ENCODE measurements around the gene EBNA1BP2. TPM values are rescaled to one million over a fixed set of nuclear protein-coding genes. Genes with fewer than 3 reads are reported as not detected.

EBNA1BP2 gene
- total and polyA plus RNA-seq, 2 donors (not counting 1 experiment from before 2014, with no cell fraction given) = 10.1 to 27.4 TPM

GRCh38 chr1:43203859-43204258 lies 31.8 kb upstream of the EBNA1BP2 start:
- Histone ChIP-seq H3K27me3 (replicated peaks in 1 of 4; ENCODE audit: control extremely low read depth in 1 of 4, control insufficient read depth in 3 of 4, insufficient read depth in 4 of 4, low read length in 3 of 4) (no peaks in the 10 kb centered on the region), H4K20me1 (ENCODE audit: control insufficient read depth, insufficient read depth, low read length, poor library complexity, severe bottlenecking) (no peaks in the 10 kb centered on the region), H3K79me2 (ENCODE audit: control insufficient read depth, insufficient read depth, low read length) (no peaks in the 10 kb centered on the region), H3K9me3 (ENCODE audit: control extremely low read depth in 1 of 3, control insufficient read depth in 2 of 3, insufficient read depth in 1 of 3, low read length in 2 of 3) (peaks cover 0 to 2% (median 0%) of the 10 kb centered on the region in 3 donors), H3K4me3 (ENCODE audit: control extremely low read depth in 1 of 5, extremely low read depth in 1 of 5, insufficient read depth in 1 of 5, low read depth in 2 of 5, low read length in 4 of 5) (no peak overlapping the region), H2AFZ (ENCODE audit: insufficient read depth, low read depth, low read length, poor library complexity, severe bottlenecking) (no peak overlapping the region), H3K9ac (ENCODE audit: low read length) (no peak overlapping the region), H3K27ac (ENCODE audit: low read length in 2 of 2) (no peak overlapping the region), H3K4me1 (ENCODE audit: control insufficient read depth in 2 of 2, insufficient read depth in 2 of 2, low read length in 2 of 2) (peaks cover 0 to 4% of the 10 kb centered on the region in 2 donors), H3K4me2 (replicated peaks; ENCODE audit: low read depth, low read length, poor library complexity, severe bottlenecking) (no peak overlapping the region), H3K36me3 (replicated peaks in 1 of 2; ENCODE audit: control extremely low read depth in 1 of 2, control insufficient read depth in 1 of 2, extremely low read depth in 1 of 2, insufficient read depth in 2 of 2, low read length in 1 of 2) (no peaks in the 10 kb centered on the region)
- Mint-ChIP-seq H3K27ac (no peak overlapping the region), H3K27me3 (no peaks in the 10 kb centered on the region), H3K4me1 (peaks cover 2% of the 10 kb centered on the region), H3K4me3 (no peak overlapping the region), H3K9me3 (ENCODE audit: insufficient read depth) (peaks cover 2% of the 10 kb centered on the region)
- intact Hi-C loops (cut with micrococcal nuclease) = no loop called here
- no CpG with 5 or more reads among the region's 3 CpGs for whole genome bisulfite sequencing (ENCODE audit: insufficient coverage)
- ChIA-PET POLR2A (no interaction called here), CTCF (no interaction called here)
- no peak for DNase-seq
- TF ChIP-seq, protein P1, sequence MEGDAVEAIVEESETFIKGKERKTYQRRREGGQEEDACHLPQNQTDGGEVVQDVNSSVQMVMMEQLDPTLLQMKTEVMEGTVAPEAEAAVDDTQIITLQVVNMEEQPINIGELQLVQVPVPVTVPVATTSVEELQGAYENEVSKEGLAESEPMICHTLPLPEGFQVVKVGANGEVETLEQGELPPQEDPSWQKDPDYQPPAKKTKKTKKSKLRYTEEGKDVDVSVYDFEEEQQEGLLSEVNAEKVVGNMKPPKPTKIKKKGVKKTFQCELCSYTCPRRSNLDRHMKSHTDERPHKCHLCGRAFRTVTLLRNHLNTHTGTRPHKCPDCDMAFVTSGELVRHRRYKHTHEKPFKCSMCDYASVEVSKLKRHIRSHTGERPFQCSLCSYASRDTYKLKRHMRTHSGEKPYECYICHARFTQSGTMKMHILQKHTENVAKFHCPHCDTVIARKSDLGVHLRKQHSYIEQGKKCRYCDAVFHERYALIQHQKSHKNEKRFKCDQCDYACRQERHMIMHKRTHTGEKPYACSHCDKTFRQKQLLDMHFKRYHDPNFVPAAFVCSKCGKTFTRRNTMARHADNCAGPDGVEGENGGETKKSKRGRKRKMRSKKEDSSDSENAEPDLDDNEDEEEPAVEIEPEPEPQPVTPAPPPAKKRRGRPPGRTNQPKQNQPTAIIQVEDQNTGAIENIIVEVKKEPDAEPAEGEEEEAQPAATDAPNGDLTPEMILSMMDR (IDR thresholded peaks at IDR 0.05) = no peak
- no peak for TF ChIP-seq EZH2 (IDR thresholded peaks at IDR 0.05; ENCODE audit: borderline replicate concordance, insufficient read depth, low read depth, low read length, poor library complexity, severe bottlenecking)
- no peak for ATAC-seq (ENCODE audit: low read depth)

GRCh38 chr1:43199093-43199726 lies 27.1 kb upstream of the EBNA1BP2 start:
- H4K20me1 ChIP-seq (ENCODE audit: control insufficient read depth, insufficient read depth, low read length, poor library complexity, severe bottlenecking) = no peaks in the 10 kb centered on the region
- no peaks in the 10 kb centered on the region for H3K4me1 Mint-ChIP-seq
- WGBS (ENCODE audit: insufficient coverage) = 68% methylated on average over 8 of the region's 8 CpGs
- H3K27ac Mint-ChIP-seq = no peak overlapping the region
- no peaks in the 10 kb centered on the region for H3K4me1 ChIP-seq (ENCODE audit: control insufficient read depth in 2 of 2, insufficient read depth in 2 of 2, low read length in 2 of 2)
- DNase-seq (no peak), ATAC-seq (ENCODE audit: low read depth) (no peak)
- no peaks in the 10 kb centered on the region for H3K36me3 ChIP-seq (replicated peaks in 1 of 2; ENCODE audit: control extremely low read depth in 1 of 2, control insufficient read depth in 1 of 2, extremely low read depth in 1 of 2, insufficient read depth in 2 of 2, low read length in 1 of 2)
- no peak overlapping the region for H3K9ac ChIP-seq (ENCODE audit: low read length)
- ChIA-PET POLR2A (no interaction called here), CTCF (no interaction called here)
- H3K4me2 ChIP-seq (replicated peaks; ENCODE audit: low read depth, low read length, poor library complexity, severe bottlenecking) = no peak overlapping the region
- H3K9me3 Mint-ChIP-seq (ENCODE audit: insufficient read depth) = peaks cover 2% of the 10 kb centered on the region
- no peak overlapping the region for H3K27ac ChIP-seq (ENCODE audit: low read length in 2 of 2)
- no peaks in the 10 kb centered on the region for H3K79me2 ChIP-seq (ENCODE audit: control insufficient read depth, insufficient read depth, low read length)
- H3K4me3 ChIP-seq (ENCODE audit: control extremely low read depth in 1 of 5, extremely low read depth in 1 of 5, insufficient read depth in 1 of 5, low read depth in 2 of 5, low read length in 4 of 5) = no peak overlapping the region
- H3K27me3 ChIP-seq (replicated peaks in 1 of 4; ENCODE audit: control extremely low read depth in 1 of 4, control insufficient read depth in 3 of 4, insufficient read depth in 4 of 4, low read length in 3 of 4) = no peaks in the 10 kb centered on the region
- H3K27me3 Mint-ChIP-seq = peaks cover 14% of the 10 kb centered on the region
- intact Hi-C loops (cut with micrococcal nuclease) = no loop called here
- no peak overlapping the region for H2AFZ ChIP-seq (ENCODE audit: insufficient read depth, low read depth, low read length, poor library complexity, severe bottlenecking)
- H3K9me3 ChIP-seq (ENCODE audit: control extremely low read depth in 1 of 3, control insufficient read depth in 2 of 3, insufficient read depth in 1 of 3, low read length in 2 of 3) = peaks cover 3 to 6% (median 4%) of the 10 kb centered on the region in 3 donors
- no peak for TF ChIP-seq EZH2 (IDR thresholded peaks at IDR 0.05; ENCODE audit: borderline replicate concordance, insufficient read depth, low read depth, low read length, poor library complexity, severe bottlenecking)
- TF ChIP-seq, protein P1 (IDR thresholded peaks at IDR 0.05) = no peak
- no peak overlapping the region for H3K4me3 Mint-ChIP-seq

All from B cell (primary cell).